Measurements from ENCODE around the gene MRPS18A. TPM values are rescaled to one million over a fixed set of nuclear protein-coding genes. Genes with fewer than 3 reads are reported as not detected.

Gene MRPS18A
- total and polyA plus RNA-seq, 2 of the 13 experiments (the other 11 are each of a cell fraction or from before 2014, with no cell fraction given): 87.8 to 89.1 TPM

DNA sequence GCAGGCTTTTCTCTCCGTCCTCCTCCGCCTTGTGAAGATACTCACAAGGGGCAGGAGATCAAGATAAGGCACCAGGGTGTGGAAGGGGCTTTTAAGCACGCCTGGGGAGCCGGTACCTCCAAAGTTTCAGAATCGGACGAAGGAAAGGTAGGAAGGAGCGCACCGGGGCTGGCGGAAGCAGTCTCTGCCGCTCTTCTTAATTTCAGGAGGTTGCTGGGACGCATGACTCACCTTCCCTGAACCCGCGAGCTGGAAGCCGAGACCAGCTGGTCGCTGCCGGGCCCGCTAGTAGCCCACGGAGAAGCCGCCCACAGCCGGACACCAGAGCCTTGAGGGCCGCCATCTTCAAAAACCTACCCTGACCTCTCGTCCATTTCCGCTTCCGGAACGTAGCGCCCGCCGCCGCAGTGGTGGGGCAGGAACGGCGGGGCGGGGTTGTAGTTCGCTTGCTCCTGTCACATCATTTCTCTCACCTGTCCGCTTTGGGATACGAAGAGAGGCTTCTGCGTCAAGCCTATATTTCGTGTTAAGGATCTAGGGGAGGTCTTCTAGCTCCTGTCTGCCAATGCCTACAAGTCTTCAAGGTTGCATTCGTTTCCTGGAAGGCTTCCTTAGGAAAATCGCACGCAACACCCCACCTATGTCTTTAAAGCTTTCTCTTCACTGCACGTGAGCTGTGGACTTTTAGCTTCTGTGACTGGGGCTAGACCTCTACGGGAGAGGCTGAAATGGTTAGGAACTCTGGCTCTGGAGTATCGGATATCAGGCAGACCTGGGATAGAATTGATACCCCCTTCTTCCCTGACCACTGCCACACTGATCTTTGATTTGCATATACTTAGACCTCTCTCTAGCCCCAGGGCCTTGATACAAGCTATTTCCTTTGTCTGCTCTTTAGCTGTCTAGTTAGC is at the start of gene MRPS18A (continued):
- TF ChIP-seq, protein P1, sequence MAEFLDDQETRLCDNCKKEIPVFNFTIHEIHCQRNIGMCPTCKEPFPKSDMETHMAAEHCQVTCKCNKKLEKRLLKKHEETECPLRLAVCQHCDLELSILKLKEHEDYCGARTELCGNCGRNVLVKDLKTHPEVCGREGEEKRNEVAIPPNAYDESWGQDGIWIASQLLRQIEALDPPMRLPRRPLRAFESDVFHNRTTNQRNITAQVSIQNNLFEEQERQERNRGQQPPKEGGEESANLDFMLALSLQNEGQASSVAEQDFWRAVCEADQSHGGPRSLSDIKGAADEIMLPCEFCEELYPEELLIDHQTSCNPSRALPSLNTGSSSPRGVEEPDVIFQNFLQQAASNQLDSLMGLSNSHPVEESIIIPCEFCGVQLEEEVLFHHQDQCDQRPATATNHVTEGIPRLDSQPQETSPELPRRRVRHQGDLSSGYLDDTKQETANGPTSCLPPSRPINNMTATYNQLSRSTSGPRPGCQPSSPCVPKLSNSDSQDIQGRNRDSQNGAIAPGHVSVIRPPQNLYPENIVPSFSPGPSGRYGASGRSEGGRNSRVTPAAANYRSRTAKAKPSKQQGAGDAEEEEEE (CRISPR knock-in tag; IDR thresholded peaks at IDR 0.05; ENCODE audit: borderline replicate concordance): no peak
- TF ChIP-seq YEATS2 (CRISPR knock-in tag; IDR thresholded peaks at IDR 0.05; ENCODE audit: borderline replicate concordance): peak; percentile 91
- TF ChIP-seq ZNF512 (CRISPR knock-in tag; IDR thresholded peaks at IDR 0.05): no peak
- TF ChIP-seq HOXA9 (CRISPR knock-in tag; IDR thresholded peaks at IDR 0.05; ENCODE audit: borderline replicate concordance): no peak
- TF ChIP-seq ZFP36 (IDR thresholded peaks at IDR 0.05; ENCODE audit: borderline replicate concordance, low read depth, low read length, partially characterized antibody): no peak
- no peak for TF ChIP-seq ZKSCAN5 (CRISPR knock-in tag; IDR thresholded peaks at IDR 0.05)
- TF ChIP-seq ASH2L (IDR thresholded peaks at IDR 0.05; ENCODE audit: insufficient read length, low read depth, low read length): peak; percentile 79
- TF ChIP-seq SMYD3 (CRISPR knock-in tag; IDR thresholded peaks at IDR 0.05): no peak
- no peak; the same call in 1 of the 2 replicates for TF ChIP-seq SOX5 (CRISPR knock-in tag; IDR thresholded peaks at IDR 0.05; ENCODE audit: borderline replicate concordance)
- TF ChIP-seq TARDBP (CRISPR knock-in tag; IDR thresholded peaks at IDR 0.05): no peak
- peak; percentile 81 for TF ChIP-seq ZNF883 (CRISPR knock-in tag; IDR thresholded peaks at IDR 0.05; ENCODE audit: not compliant biosample characterization)
- no peak for TF ChIP-seq NR3C1 (CRISPR knock-in tag; IDR thresholded peaks at IDR 0.05)
- no peak for TF ChIP-seq ARID2 (CRISPR knock-in tag; IDR thresholded peaks at IDR 0.05; ENCODE audit: borderline replicate concordance)
- no peak for TF ChIP-seq ZNF674 (CRISPR knock-in tag; IDR thresholded peaks at IDR 0.05; ENCODE audit: low read depth)
- no peak for TF ChIP-seq MTA3 (CRISPR knock-in tag; IDR thresholded peaks at IDR 0.05)
- peak; percentile 90 for TF ChIP-seq MXD4 (CRISPR knock-in tag; IDR thresholded peaks at IDR 0.05)
- TF ChIP-seq TBP (CRISPR knock-in tag; IDR thresholded peaks at IDR 0.05): no peak
- peak; percentile 60; the same call in 1 of the 2 replicates for TF ChIP-seq RFXANK (CRISPR knock-in tag; IDR thresholded peaks at IDR 0.05)
- TF ChIP-seq, protein P2, sequence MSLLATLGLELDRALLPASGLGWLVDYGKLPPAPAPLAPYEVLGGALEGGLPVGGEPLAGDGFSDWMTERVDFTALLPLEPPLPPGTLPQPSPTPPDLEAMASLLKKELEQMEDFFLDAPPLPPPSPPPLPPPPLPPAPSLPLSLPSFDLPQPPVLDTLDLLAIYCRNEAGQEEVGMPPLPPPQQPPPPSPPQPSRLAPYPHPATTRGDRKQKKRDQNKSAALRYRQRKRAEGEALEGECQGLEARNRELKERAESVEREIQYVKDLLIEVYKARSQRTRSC (CRISPR knock-in tag; IDR thresholded peaks at IDR 0.05; ENCODE audit: low read depth): no peak
- TF ChIP-seq SP5 (CRISPR knock-in tag; IDR thresholded peaks at IDR 0.05; ENCODE audit: borderline replicate concordance, low read depth): peak; percentile 67
- peak; percentile 94 for TF ChIP-seq ZNF687 (CRISPR knock-in tag; IDR thresholded peaks at IDR 0.05)
- TF ChIP-seq ZNF562 (CRISPR knock-in tag; IDR thresholded peaks at IDR 0.05; ENCODE audit: borderline replicate concordance): no peak

Data from HepG2 (cell line).